Neutrophil (primary cell): Measurements from ENCODE around the gene STON2.

ENCODE experiments used
- H3K27ac ChIP-seq: fragments of 200-600 bp; sonication (generic); 2 replicates; pipeline ENCODE4 v1.5.1; 2016; ENCODE audit warnings: mild to moderate bottlenecking, moderate library complexity
- H3K27me3 ChIP-seq: fragments of 200-600 bp; sonication (generic); 2 replicates; pipeline ENCODE4 v1.6.0; 2016; ENCODE audit warnings: mild to moderate bottlenecking
- H3K36me3 ChIP-seq: fragments of 200-600 bp; sonication (generic); 2 replicates; pipeline ENCODE4 v1.5.1; 2017
- H3K4me1 ChIP-seq, 2 experiments: fragments of 200-600 bp in 1 of 2; sonication (generic) in 1 of 2; 1 replicate in 1 of 2; 2 replicates in 1 of 2; pipeline versions ENCODE4 v1.5.1 to v1.6.1; 2013 to 2016; ENCODE audit warnings: low read depth in 1 of 2, low read length in 1 of 2, mild to moderate bottlenecking in 1 of 2, moderate library complexity in 1 of 2; ENCODE audit not compliant: control insufficient read depth in 1 of 2, insufficient read depth in 1 of 2
- H3K4me3 ChIP-seq, 2 experiments: fragments of 200-600 bp in 1 of 2; sonication (generic) in 1 of 2; 1 replicate in 1 of 2; 2 replicates in 1 of 2; pipeline ENCODE4 v1.5.1; 2013 to 2016; ENCODE audit warnings: low read depth in 1 of 2, low read length in 1 of 2, mild to moderate bottlenecking in 1 of 2, moderate library complexity in 1 of 2
- H3K9me3 ChIP-seq: fragments of 200-600 bp; sonication (generic); 2 replicates; pipeline ENCODE4 v1.5.1; 2016
- CTCF ChIP-seq: fragments of 200-600 bp; sonication (generic); IDR thresholded peaks from 2 replicates; pipeline ENCODE4 v1.5.1; 2016; ENCODE audit warnings: antibody characterized with exemption

Gene STON2

GRCh38 chr14:81363746-81364378 lies 36.3 kb downstream of the STON2 start:
- no peaks in the 10 kb centered on the region for H3K4me1 ChIP-seq
- H3K27ac ChIP-seq, result no peak overlapping the region
- no peak overlapping the region for H3K4me3 ChIP-seq
- no peaks in the 10 kb centered on the region for H3K9me3 ChIP-seq
- no peak for TF ChIP-seq CTCF
- no peaks in the 10 kb centered on the region for H3K27me3 ChIP-seq
- H3K36me3 ChIP-seq, result no peaks in the 10 kb centered on the region

GRCh38 chr14:81353691-81354323 lies 46.3 kb downstream of the STON2 start:
- no peaks in the 10 kb centered on the region for H3K9me3 ChIP-seq
- no peak overlapping the region for H3K27ac ChIP-seq
- TF ChIP-seq CTCF, result no peak
- no peak overlapping the region for H3K4me3 ChIP-seq
- H3K27me3 ChIP-seq, result no peaks in the 10 kb centered on the region
- no peaks in the 10 kb centered on the region for H3K4me1 ChIP-seq
- H3K36me3 ChIP-seq, result no peaks in the 10 kb centered on the region

GRCh38 chr14:81352413-81352812 lies 47.7 kb downstream of the STON2 start:
- Histone ChIP-seq H3K9me3 (no peaks in the 10 kb centered on the region), H3K4me1 (no peaks in the 10 kb centered on the region), H3K4me3 (no peak overlapping the region), H3K27ac (no peak overlapping the region), H3K36me3 (no peaks in the 10 kb centered on the region), H3K27me3 (no peaks in the 10 kb centered on the region)
- TF ChIP-seq CTCF, result no peak

GRCh38 chr14:81351205-81351604 lies 48.9 kb downstream of the STON2 start:
- no peaks in the 10 kb centered on the region for H3K9me3 ChIP-seq
- no peak overlapping the region for H3K27ac ChIP-seq
- H3K36me3 ChIP-seq, result no peaks in the 10 kb centered on the region
- no peaks in the 10 kb centered on the region for H3K4me1 ChIP-seq
- H3K27me3 ChIP-seq, result no peaks in the 10 kb centered on the region
- TF ChIP-seq CTCF, result no peak
- H3K4me3 ChIP-seq, result no peak overlapping the region

- no peak for TF ChIP-seq CTCF
- no peaks in the 10 kb centered on the region for H3K27me3 ChIP-seq
- no peaks in the 10 kb centered on the region for H3K36me3 ChIP-seq
- H3K4me3 ChIP-seq, result no peak overlapping the region
- no peaks in the 10 kb centered on the region for H3K9me3 ChIP-seq
- H3K27ac ChIP-seq, result no peak overlapping the region
- no peaks in the 10 kb centered on the region for H3K4me1 ChIP-seq
Observed at GRCh38 chr14:81350344-81351130, 49.6 kb downstream of the STON2 start.
